SK-N-SH treated with all-trans-retinoic acid at 6 μM for 48 hours (cell line): ENCODE results near the gene CRMP1.

ENCODE experiments used
- ATAC-seq: fragments of 200-7000 bp; cut with Tn5 transposase; 3 replicates; pipeline ENCODE4 v1.9.1; 2020; ENCODE audit warnings: mild to moderate bottlenecking, moderate library complexity
- ARNTL ChIP-seq: fragments of 450-650 bp; formaldehyde crosslinking; IDR thresholded peaks from 2 replicates; pipeline ENCODE4 v1.5.0; 2020; ENCODE audit warnings: low read depth, mild to moderate bottlenecking, moderate library complexity, borderline replicate concordance
- CSDC2 ChIP-seq: fragments of 250-450 bp; sonication (Bioruptor Pico); IDR thresholded peaks from 2 replicates; pipeline ENCODE4 v1.5.0; 2020; ENCODE audit warnings: mild to moderate bottlenecking, moderate library complexity
- ESRRG ChIP-seq: fragments of 250-450 bp; sonication (Bioruptor Pico); IDR thresholded peaks from 2 replicates; pipeline ENCODE4 v1.6.1; 2021; ENCODE audit warnings: mild to moderate bottlenecking
- GLIS3 ChIP-seq: fragments of 250-450 bp; sonication (Bioruptor Pico); IDR thresholded peaks from 2 replicates; pipeline ENCODE4 v1.5.0; 2020; ENCODE audit warnings: mild to moderate bottlenecking, moderate library complexity
- OSR1 ChIP-seq: fragments of 250-450 bp; sonication (Bioruptor Pico); IDR thresholded peaks from 2 replicates; pipeline ENCODE4 v1.8.0; 2022; ENCODE audit warnings: moderate library complexity, mild to moderate bottlenecking, inconsistent platforms
- PPARA ChIP-seq: fragments of 250-450 bp; sonication (Bioruptor Pico); IDR thresholded peaks from 2 replicates; pipeline ENCODE4 v1.5.0; 2020; ENCODE audit warnings: mild to moderate bottlenecking, borderline replicate concordance
- RARB ChIP-seq: fragments of 250-450 bp; sonication (Bioruptor Pico); IDR thresholded peaks from 2 replicates; pipeline ENCODE4 v1.8.0; 2021; ENCODE audit warnings: mild to moderate bottlenecking, moderate library complexity
- SNAI2 ChIP-seq: fragments of 250-450 bp; sonication (Bioruptor Pico); IDR thresholded peaks from 2 replicates; pipeline ENCODE4 v1.5.0; 2020; ENCODE audit warnings: mild to moderate bottlenecking, moderate library complexity
- ZFP3 ChIP-seq: fragments of 250-450 bp; sonication (Bioruptor Pico); IDR thresholded peaks from 2 replicates; pipeline ENCODE4 v1.5.0; 2020; ENCODE audit warnings: mild to moderate bottlenecking, moderate library complexity
- ZFP30 ChIP-seq: fragments of 450-650 bp; formaldehyde crosslinking; IDR thresholded peaks from 2 replicates; pipeline ENCODE4 v1.5.0; 2022; ENCODE audit warnings: mild to moderate bottlenecking, moderate library complexity
- ZNF565 ChIP-seq: fragments of 450-650 bp; formaldehyde crosslinking; conservative IDR thresholded peaks from 2 replicates; pipeline ENCODE4 v1.5.0; 2020; ENCODE audit warnings: low read depth, mild to moderate bottlenecking, moderate library complexity
- ZNF70 ChIP-seq: fragments of 450-650 bp; formaldehyde crosslinking; IDR thresholded peaks from 2 replicates; pipeline ENCODE4 v1.5.0; 2020; ENCODE audit warnings: mild to moderate bottlenecking, moderate library complexity
- TF ChIP-seq, protein P1 (sequence below): fragments of 250-450 bp; sonication (Bioruptor Pico); IDR thresholded peaks from 2 replicates; pipeline ENCODE4 v1.5.1; 2020; ENCODE audit warnings: low read depth, mild to moderate bottlenecking, moderate library complexity
- TF ChIP-seq, protein P2 (sequence below): fragments of 250-450 bp; sonication (Bioruptor Pico); IDR thresholded peaks from 2 replicates; pipeline ENCODE4 v1.5.1; 2021; ENCODE audit warnings: mild to moderate bottlenecking, moderate library complexity
- TF ChIP-seq, protein P3 (sequence below): fragments of 250-450 bp; sonication (Bioruptor Pico); IDR thresholded peaks from 2 replicates; pipeline ENCODE4 v1.8.0; 2020; ENCODE audit warnings: mild to moderate bottlenecking, moderate library complexity, borderline replicate concordance
- TF ChIP-seq, protein P4 (sequence below): fragments of 250-450 bp; sonication (Bioruptor Pico); IDR thresholded peaks from 2 replicates; pipeline ENCODE4 v1.5.0; 2020; ENCODE audit warnings: mild to moderate bottlenecking, moderate library complexity
- TF ChIP-seq, protein P5 (sequence below): fragments of 250-450 bp; sonication (Bioruptor Pico); IDR thresholded peaks from 2 replicates; pipeline ENCODE4 v1.8.0; 2021; ENCODE audit warnings: low read depth, mild to moderate bottlenecking, moderate library complexity, borderline replicate concordance

The CRMP1 gene

DNA sequence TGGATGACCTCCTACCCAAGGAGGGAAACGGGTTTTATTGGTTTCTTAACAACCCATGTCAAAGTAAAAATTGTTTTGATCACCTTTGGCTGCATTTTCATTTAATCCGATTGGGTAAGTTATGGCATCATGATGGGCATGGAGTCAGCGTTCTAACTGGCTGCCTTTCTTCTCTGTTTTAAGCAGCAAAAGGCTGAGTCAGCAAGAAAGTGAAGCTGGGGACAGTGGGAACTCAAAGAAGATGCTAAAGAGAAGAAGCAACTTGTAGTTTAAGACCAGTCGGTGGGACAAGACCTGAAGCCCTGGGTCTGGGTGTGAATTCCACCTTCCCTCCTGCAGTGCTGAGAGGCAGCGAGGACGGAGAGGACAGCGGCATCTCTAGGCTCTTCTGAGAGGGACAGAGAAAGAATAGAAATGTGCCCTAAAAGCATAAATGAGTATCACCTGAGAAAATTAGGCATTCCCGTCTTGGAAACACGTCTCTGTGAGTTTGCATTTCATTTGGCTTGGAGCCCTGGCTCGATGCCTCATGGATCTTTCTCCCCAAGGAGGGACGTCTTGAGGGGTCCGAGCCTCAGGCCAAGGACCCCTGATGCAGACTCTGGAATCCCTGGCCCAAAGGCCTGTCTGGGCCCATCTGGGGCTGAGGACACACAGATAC is 82.0 kb downstream of the CRMP1 start:
- ATAC-seq = no peak

DNA sequence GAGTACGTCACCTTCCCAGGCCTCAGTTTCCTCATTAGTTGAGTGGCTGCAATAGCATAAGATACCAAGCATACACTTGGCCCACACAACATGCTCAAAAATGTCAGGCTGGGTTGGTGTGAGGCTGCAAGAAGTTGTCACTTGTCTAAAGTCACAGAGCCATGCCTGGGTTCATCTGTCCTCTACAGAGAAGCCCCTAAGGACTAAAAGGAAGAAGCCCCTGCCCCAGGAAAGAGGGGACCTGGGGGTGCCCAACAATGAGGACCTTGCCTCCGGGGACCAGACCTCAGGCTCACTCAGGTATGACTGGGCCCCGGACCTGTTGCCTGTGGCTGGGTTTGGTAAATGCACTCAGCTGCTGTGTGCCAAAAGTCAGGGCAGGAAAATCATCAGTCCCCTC is 82.7 kb downstream of the CRMP1 start:
- no peak for TF ChIP-seq SNAI2 (CRISPR knock-in tag)
- TF ChIP-seq, protein P1, sequence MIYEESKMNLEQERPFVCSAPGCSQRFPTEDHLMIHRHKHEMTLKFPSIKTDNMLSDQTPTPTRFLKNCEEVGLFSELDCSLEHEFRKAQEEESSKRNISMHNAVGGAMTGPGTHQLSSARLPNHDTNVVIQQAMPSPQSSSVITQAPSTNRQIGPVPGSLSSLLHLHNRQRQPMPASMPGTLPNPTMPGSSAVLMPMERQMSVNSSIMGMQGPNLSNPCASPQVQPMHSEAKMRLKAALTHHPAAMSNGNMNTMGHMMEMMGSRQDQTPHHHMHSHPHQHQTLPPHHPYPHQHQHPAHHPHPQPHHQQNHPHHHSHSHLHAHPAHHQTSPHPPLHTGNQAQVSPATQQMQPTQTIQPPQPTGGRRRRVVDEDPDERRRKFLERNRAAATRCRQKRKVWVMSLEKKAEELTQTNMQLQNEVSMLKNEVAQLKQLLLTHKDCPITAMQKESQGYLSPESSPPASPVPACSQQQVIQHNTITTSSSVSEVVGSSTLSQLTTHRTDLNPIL = no peak
- no peak for TF ChIP-seq ZNF70 (CRISPR knock-in tag)
- no peak for TF ChIP-seq PPARA
- TF ChIP-seq, protein P2, sequence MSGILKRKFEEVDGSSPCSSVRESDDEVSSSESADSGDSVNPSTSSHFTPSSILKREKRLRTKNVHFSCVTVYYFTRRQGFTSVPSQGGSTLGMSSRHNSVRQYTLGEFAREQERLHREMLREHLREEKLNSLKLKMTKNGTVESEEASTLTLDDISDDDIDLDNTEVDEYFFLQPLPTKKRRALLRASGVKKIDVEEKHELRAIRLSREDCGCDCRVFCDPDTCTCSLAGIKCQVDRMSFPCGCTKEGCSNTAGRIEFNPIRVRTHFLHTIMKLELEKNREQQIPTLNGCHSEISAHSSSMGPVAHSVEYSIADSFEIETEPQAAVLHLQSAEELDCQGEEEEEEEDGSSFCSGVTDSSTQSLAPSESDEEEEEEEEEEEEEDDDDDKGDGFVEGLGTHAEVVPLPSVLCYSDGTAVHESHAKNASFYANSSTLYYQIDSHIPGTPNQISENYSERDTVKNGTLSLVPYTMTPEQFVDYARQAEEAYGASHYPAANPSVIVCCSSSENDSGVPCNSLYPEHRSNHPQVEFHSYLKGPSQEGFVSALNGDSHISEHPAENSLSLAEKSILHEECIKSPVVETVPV (CRISPR knock-in tag) = no peak
- no peak for TF ChIP-seq ARNTL
- TF ChIP-seq, all 23 proteins: peak for 0
- no peak for ATAC-seq

More for the DNA sequence above, 82.0 kb downstream of the CRMP1 start:
- no peak for TF ChIP-seq RARB (CRISPR knock-in tag)
- TF ChIP-seq GLIS3 (CRISPR knock-in tag) = no peak
- TF ChIP-seq, protein P3, sequence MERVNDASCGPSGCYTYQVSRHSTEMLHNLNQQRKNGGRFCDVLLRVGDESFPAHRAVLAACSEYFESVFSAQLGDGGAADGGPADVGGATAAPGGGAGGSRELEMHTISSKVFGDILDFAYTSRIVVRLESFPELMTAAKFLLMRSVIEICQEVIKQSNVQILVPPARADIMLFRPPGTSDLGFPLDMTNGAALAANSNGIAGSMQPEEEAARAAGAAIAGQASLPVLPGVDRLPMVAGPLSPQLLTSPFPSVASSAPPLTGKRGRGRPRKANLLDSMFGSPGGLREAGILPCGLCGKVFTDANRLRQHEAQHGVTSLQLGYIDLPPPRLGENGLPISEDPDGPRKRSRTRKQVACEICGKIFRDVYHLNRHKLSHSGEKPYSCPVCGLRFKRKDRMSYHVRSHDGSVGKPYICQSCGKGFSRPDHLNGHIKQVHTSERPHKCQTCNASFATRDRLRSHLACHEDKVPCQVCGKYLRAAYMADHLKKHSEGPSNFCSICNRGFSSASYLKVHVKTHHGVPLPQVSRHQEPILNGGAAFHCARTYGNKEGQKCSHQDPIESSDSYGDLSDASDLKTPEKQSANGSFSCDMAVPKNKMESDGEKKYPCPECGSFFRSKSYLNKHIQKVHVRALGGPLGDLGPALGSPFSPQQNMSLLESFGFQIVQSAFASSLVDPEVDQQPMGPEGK (CRISPR knock-in tag) = no peak
- TF ChIP-seq OSR1 = no peak
- TF ChIP-seq, protein P2 (CRISPR knock-in tag) = no peak
- TF ChIP-seq, protein P4, sequence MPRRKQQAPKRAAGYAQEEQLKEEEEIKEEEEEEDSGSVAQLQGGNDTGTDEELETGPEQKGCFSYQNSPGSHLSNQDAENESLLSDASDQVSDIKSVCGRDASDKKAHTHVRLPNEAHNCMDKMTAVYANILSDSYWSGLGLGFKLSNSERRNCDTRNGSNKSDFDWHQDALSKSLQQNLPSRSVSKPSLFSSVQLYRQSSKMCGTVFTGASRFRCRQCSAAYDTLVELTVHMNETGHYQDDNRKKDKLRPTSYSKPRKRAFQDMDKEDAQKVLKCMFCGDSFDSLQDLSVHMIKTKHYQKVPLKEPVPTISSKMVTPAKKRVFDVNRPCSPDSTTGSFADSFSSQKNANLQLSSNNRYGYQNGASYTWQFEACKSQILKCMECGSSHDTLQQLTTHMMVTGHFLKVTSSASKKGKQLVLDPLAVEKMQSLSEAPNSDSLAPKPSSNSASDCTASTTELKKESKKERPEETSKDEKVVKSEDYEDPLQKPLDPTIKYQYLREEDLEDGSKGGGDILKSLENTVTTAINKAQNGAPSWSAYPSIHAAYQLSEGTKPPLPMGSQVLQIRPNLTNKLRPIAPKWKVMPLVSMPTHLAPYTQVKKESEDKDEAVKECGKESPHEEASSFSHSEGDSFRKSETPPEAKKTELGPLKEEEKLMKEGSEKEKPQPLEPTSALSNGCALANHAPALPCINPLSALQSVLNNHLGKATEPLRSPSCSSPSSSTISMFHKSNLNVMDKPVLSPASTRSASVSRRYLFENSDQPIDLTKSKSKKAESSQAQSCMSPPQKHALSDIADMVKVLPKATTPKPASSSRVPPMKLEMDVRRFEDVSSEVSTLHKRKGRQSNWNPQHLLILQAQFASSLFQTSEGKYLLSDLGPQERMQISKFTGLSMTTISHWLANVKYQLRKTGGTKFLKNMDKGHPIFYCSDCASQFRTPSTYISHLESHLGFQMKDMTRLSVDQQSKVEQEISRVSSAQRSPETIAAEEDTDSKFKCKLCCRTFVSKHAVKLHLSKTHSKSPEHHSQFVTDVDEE (CRISPR knock-in tag) = no peak
- no peak for TF ChIP-seq PPARA
- TF ChIP-seq CSDC2 (CRISPR knock-in tag) = no peak
- TF ChIP-seq, protein P5, sequence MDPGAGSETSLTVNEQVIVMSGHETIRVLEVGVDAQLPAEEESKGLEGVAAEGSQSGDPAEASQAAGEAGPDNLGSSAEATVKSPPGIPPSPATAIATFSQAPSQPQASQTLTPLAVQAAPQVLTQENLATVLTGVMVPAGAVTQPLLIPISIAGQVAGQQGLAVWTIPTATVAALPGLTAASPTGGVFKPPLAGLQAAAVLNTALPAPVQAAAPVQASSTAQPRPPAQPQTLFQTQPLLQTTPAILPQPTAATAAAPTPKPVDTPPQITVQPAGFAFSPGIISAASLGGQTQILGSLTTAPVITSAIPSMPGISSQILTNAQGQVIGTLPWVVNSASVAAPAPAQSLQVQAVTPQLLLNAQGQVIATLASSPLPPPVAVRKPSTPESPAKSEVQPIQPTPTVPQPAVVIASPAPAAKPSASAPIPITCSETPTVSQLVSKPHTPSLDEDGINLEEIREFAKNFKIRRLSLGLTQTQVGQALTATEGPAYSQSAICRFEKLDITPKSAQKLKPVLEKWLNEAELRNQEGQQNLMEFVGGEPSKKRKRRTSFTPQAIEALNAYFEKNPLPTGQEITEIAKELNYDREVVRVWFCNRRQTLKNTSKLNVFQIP (CRISPR knock-in tag) = no peak
- TF ChIP-seq ESRRG (CRISPR knock-in tag) = no peak
- TF ChIP-seq ZFP3 (CRISPR knock-in tag) = no peak

DNA sequence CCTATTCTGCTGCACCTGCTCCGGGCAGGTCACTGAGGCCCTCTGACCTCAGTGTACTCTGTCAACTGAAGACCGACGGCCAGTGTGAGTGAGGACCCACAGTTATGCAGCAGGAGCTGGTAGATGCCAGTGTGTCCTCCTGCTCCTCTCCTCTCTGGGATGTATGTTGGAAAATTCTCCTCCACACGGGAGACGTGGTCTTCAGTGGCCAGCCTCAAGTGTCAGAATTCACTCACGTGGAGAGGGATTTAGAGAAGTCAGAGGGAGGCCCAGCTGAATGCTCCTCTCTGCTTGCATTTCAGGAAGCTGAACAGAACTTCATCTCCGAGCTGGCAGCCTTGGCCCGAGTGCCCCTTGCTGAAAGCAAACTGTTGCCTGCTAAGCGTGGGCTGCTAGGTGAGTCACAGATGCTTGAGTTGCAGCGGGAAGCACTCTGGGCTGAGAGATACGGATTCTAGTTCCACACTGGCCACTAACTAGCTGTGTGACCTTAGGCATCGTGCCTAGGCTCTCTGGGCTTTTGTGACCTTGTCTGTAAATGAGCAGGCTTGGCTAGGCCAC is 83.6 kb downstream of the CRMP1 start:
- TF ChIP-seq, protein P1 = no peak
- no peak for TF ChIP-seq ZFP30
- TF ChIP-seq CSDC2 (CRISPR knock-in tag) = no peak
- no peak for TF ChIP-seq RARB (CRISPR knock-in tag)
- TF ChIP-seq PPARA = no peak
- TF ChIP-seq ZNF565 (CRISPR knock-in tag) = no peak
- TF ChIP-seq, protein P5 (CRISPR knock-in tag) = no peak
- ATAC-seq = no peak
